Keratinocyte (primary cell): Measurements from ENCODE around the gene SCO1. TPM values are rescaled to one million over a fixed set of nuclear protein-coding genes. Genes with fewer than 3 reads are reported as not detected.

Experiments used
- DNase-seq: peaks from one replicate; pipeline ENCODE4 v3.0.0-alpha.2; 2011; ENCODE audit warnings: low read depth, missing footprints, low spot score
- FAIRE-seq: peaks from 2 replicates; lab custom pipeline; 2011; peaks lifted over from hg19 to GRCh38; lab: Jason Lieb, UNC
- H2AFZ ChIP-seq: 2 replicates; pipeline ENCODE4 v1.6.0; 2012; ENCODE audit warnings: low read length, control low read depth, inconsistent platforms; ENCODE audit not compliant: control insufficient read depth
- H3K27ac ChIP-seq: 2 replicates; pipeline ENCODE4 v1.5.1; 2011; ENCODE audit warnings: low read length; ENCODE audit not compliant: control insufficient read depth, insufficient read depth
- H3K27me3 ChIP-seq: 3 replicates; pipeline ENCODE4 v1.6.0; 2011; ENCODE audit warnings: low read length; ENCODE audit not compliant: control insufficient read depth, insufficient read depth; ENCODE audit errors: extremely low read depth
- H3K36me3 ChIP-seq, 2 experiments: 2 replicates in 1 of 2; 3 replicates in 1 of 2; pipeline ENCODE4 v1.5.1; 2011; ENCODE audit warnings: low read length in 2 of 2, mild to moderate bottlenecking in 1 of 2; ENCODE audit not compliant: control insufficient read depth in 2 of 2, insufficient read depth in 2 of 2; ENCODE audit errors: extremely low read depth in 1 of 2
- H3K4me1 ChIP-seq: 3 replicates; pipeline ENCODE4 v1.5.1; 2011; ENCODE audit warnings: low read length; ENCODE audit not compliant: control insufficient read depth, insufficient read depth; ENCODE audit errors: extremely low read depth
- H3K4me2 ChIP-seq: 3 replicates; pipeline ENCODE4 v1.6.0; 2011; ENCODE audit warnings: low read depth, low read length; ENCODE audit not compliant: control insufficient read depth, insufficient read depth; ENCODE audit errors: extremely low read depth
- H3K4me3 ChIP-seq, 3 experiments: fragments of 200-600 bp in 1 of 3; sonication (generic) in 1 of 3; 2 replicates in 2 of 3; 3 replicates in 1 of 3; pipeline ENCODE4 v1.5.1; 2011 to 2016; ENCODE audit warnings: low read length in 3 of 3, mild to moderate bottlenecking in 3 of 3, control low read depth in 2 of 3, inconsistent platforms in 1 of 3, low read depth in 1 of 3, mixed read lengths in 1 of 3, mixed run types in 1 of 3, moderate library complexity in 1 of 3; ENCODE audit not compliant: control insufficient read depth in 2 of 3, insufficient read depth in 2 of 3; ENCODE audit errors: extremely low read depth in 1 of 3
- H3K79me2 ChIP-seq: 2 replicates; pipeline ENCODE4 v1.6.0; 2012; ENCODE audit warnings: low read length; ENCODE audit not compliant: control insufficient read depth, insufficient read depth
- H3K9ac ChIP-seq: 3 replicates; pipeline ENCODE4 v1.6.0; 2011; ENCODE audit warnings: low read length; ENCODE audit not compliant: control insufficient read depth, insufficient read depth; ENCODE audit errors: extremely low read depth
- H3K9me1 ChIP-seq: 3 replicates; pipeline ENCODE4 v1.6.0; 2011; ENCODE audit warnings: low read length; ENCODE audit not compliant: control insufficient read depth, insufficient read depth; ENCODE audit errors: extremely low read depth
- H3K9me3 ChIP-seq: 2 replicates; pipeline ENCODE4 v1.5.1; 2012; ENCODE audit warnings: low read depth, low read length; ENCODE audit not compliant: control insufficient read depth
- H4K20me1 ChIP-seq: 3 replicates; pipeline ENCODE4 v1.6.0; 2011; ENCODE audit warnings: low read length; ENCODE audit not compliant: control insufficient read depth, insufficient read depth; ENCODE audit errors: extremely low read depth
- EZH2 ChIP-seq: IDR thresholded peaks from one replicate; pipeline ENCODE4 v1.6.1; 2012; ENCODE audit warnings: inconsistent platforms, mild to moderate bottlenecking, low read length, moderate library complexity
- dilution Hi-C: fragments of 300-500 bp; cut with MboI; formaldehyde crosslinking; loops from one replicate; pipeline ENCODE4 v1.7.0; 2020; ENCODE audit warnings: low sequenced_read_pairs; ENCODE audit not compliant: extremely low pct_ligation_motif_present
- polyA plus RNA-seq, 5 experiments: library from polyadenylated mRNA; depleted of rRNA in 3 of 5; stranded (reverse) in 3 of 5; stranded (forward) in 1 of 5; unstranded in 1 of 5; fragments of >200 nt; gene quantifications; 1 replicate in 1 of 5; 2 replicates in 3 of 5; 3 replicates in 1 of 5; pipeline versions ENCODE4 v1.2.1 to v1.2.3, GENCODE V29; 2011 to 2012; ENCODE audit warnings: missing spikeins in 2 of 5, low read depth in 1 of 5, low replicate concordance in 1 of 5
- TF ChIP-seq, protein P1 (sequence below), 3 experiments: IDR thresholded peaks in 1 of 3; conservative IDR thresholded peaks in 1 of 3; optimal IDR thresholded peaks in 1 of 3; 2 replicates in 2 of 3; 3 replicates in 1 of 3; pipeline versions ENCODE3 to v1.5.1; 2011; ENCODE audit warnings: low read length in 3 of 3, mild to moderate bottlenecking in 3 of 3, moderate library complexity in 2 of 3, control low read depth in 1 of 3, inconsistent platforms in 1 of 3; ENCODE audit not compliant: insufficient read depth in 2 of 3; ENCODE audit errors: extremely low read depth in 1 of 3

Gene SCO1
- polyA plus RNA-seq, 1 donor (not counting 4 experiments of a cell fraction or from before 2014, with no cell fraction given): 28.3 TPM

DNA sequence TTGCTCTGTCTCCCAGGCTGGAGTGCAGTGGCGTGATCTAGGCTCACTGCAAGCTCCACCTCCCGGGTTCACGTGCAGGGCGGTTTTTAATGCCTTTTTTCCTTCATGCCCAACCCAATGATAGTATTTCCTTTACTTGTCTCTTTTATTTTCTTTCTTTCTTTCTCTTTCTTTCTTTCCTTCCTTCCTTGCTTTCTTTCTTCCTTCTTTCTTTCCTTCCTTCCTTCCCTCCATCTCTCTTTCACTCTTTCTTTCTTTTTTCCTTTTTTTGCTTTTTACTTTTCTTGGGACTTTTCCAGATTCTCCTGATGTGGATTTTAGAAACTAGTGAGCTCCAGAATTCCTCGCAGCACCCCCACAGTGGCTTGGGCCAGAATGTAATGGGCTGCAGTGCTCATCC lies 43.3 kb downstream of the SCO1 start:
- Histone ChIP-seq H3K4me3 (no peak overlapping the region), H3K4me2 (no peak overlapping the region), H3K27ac (no peak overlapping the region), H3K4me1 (no peaks in the 10 kb centered on the region), H2AFZ (no peak overlapping the region), H3K27me3 (no peaks in the 10 kb centered on the region), H3K79me2 (no peaks in the 10 kb centered on the region), H3K9me3 (no peaks in the 10 kb centered on the region), H3K9ac (no peak overlapping the region), H3K36me3 (no peaks in the 10 kb centered on the region), H4K20me1 (no peaks in the 10 kb centered on the region), H3K9me1 (no peaks in the 10 kb centered on the region)
- TF ChIP-seq EZH2: no peak
- TF ChIP-seq, protein P1, sequence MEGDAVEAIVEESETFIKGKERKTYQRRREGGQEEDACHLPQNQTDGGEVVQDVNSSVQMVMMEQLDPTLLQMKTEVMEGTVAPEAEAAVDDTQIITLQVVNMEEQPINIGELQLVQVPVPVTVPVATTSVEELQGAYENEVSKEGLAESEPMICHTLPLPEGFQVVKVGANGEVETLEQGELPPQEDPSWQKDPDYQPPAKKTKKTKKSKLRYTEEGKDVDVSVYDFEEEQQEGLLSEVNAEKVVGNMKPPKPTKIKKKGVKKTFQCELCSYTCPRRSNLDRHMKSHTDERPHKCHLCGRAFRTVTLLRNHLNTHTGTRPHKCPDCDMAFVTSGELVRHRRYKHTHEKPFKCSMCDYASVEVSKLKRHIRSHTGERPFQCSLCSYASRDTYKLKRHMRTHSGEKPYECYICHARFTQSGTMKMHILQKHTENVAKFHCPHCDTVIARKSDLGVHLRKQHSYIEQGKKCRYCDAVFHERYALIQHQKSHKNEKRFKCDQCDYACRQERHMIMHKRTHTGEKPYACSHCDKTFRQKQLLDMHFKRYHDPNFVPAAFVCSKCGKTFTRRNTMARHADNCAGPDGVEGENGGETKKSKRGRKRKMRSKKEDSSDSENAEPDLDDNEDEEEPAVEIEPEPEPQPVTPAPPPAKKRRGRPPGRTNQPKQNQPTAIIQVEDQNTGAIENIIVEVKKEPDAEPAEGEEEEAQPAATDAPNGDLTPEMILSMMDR (optimal IDR thresholded peaks at IDR 0.05 in 1 of 3, IDR thresholded peaks at IDR 0.05 in 1 of 3, conservative IDR thresholded peaks at IDR 0.05 in 1 of 3; ENCODE audit: extremely low read depth in 1 of 3, insufficient read depth in 2 of 3, low read length in 3 of 3): no peak
- DNase-seq (no peak), FAIRE-seq (no peak)
- dilution Hi-C loops: no loop called here

DNA sequence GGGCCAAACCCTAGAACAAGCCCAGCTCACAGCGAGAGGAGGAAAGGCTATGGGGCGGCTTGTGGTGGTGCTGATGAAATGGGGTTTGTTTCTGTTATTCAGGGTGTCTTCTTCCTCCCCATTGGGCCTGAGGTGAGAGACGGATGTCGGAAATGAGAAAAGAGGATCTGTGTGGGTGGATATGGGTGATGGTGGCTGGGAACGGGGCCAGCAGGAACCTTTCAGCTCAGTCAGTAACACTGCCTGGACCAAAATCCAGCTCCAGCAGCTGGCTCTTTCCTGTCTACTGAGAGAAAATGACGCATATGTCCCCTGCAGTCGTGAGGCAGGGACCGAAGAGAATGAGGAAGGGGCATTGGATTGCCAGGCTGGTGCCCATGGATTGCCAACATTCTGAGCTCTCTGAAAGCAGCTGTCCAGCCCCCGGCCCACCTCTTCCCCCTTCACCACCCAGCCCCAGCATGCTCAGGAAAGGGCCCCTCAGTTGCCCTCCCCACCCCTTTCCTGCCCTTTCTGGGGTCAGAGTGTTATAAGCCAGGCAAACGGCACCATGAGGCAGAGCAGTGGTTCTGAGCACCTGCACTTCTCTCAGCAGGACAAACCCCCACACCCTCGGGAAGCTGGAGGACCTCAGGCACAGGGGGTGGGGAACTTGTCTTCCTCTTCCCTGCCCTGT lies 44.2 kb downstream of the SCO1 start:
- Histone ChIP-seq H3K79me2 (no peaks in the 10 kb centered on the region), H3K4me2 (no peak overlapping the region), H4K20me1 (no peaks in the 10 kb centered on the region), H3K27me3 (no peaks in the 10 kb centered on the region), H3K27ac (no peak overlapping the region), H2AFZ (no peak overlapping the region), H3K9me1 (no peaks in the 10 kb centered on the region), H3K9ac (no peak overlapping the region), H3K4me3 (no peak overlapping the region), H3K9me3 (no peaks in the 10 kb centered on the region), H3K36me3 (no peaks in the 10 kb centered on the region), H3K4me1 (no peaks in the 10 kb centered on the region)
- no peak for DNase-seq
- FAIRE-seq: no peak
- TF ChIP-seq, protein P1 (optimal IDR thresholded peaks at IDR 0.05 in 1 of 3, IDR thresholded peaks at IDR 0.05 in 1 of 3, conservative IDR thresholded peaks at IDR 0.05 in 1 of 3; ENCODE audit: extremely low read depth in 1 of 3, insufficient read depth in 2 of 3, low read length in 3 of 3): no peak
- no peak for TF ChIP-seq EZH2
- dilution Hi-C loops: no loop called here
